SK-N-SH (cell line): Measurements from ENCODE around the gene TUT1. TPM values are rescaled to one million over a fixed set of nuclear protein-coding genes. Genes with fewer than 3 reads are reported as not detected.

Source experiments
- ELF1 ChIP-seq: IDR thresholded peaks from 2 replicates; pipeline ENCODE4 v1.4.0; 2012
- FOXM1 ChIP-seq: IDR thresholded peaks from 2 replicates; pipeline ENCODE4 v1.4.0; 2012; ENCODE audit warnings: low read depth, mild to moderate bottlenecking
- NFIC ChIP-seq: IDR thresholded peaks from 2 replicates; pipeline ENCODE4 v1.4.0; 2012; ENCODE audit warnings: borderline replicate concordance
- POLR2AphosphoS5 ChIP-seq: IDR thresholded peaks from 2 replicates; pipeline ENCODE4 v1.6.1; 2012; ENCODE audit warnings: low read depth, low read length
- RCOR1 ChIP-seq: fragments of 150-350 bp; IDR thresholded peaks from 2 replicates; pipeline ENCODE4 v1.6.1; 2017; ENCODE audit warnings: antibody characterized with exemption, low read length
- SIN3A ChIP-seq: IDR thresholded peaks from 2 replicates; pipeline ENCODE4 v1.6.1; 2012; ENCODE audit warnings: low read depth, mild to moderate bottlenecking, low read length, moderate library complexity, borderline replicate concordance
- SMC3 ChIP-seq: IDR thresholded peaks from 2 replicates; pipeline ENCODE4 v1.6.1; 2012; ENCODE audit warnings: low read depth, low read length, improper control_type of control experiment
- TCF12 ChIP-seq: IDR thresholded peaks from 2 replicates; pipeline ENCODE4 v1.4.0; 2012
- TEAD4 ChIP-seq: IDR thresholded peaks from 2 replicates; pipeline ENCODE4 v1.4.0; 2012; ENCODE audit warnings: mild to moderate bottlenecking, borderline replicate concordance; ENCODE audit not compliant: insufficient read depth
- YY1 ChIP-seq: IDR thresholded peaks from 2 replicates; pipeline ENCODE4 v1.4.0; 2012; ENCODE audit warnings: low read depth, mild to moderate bottlenecking
- polyA plus RNA-seq, 3 experiments: library from polyadenylated mRNA; depleted of rRNA; stranded (reverse); fragments of >200 nt; gene quantifications; 2 replicates each; pipeline ENCODE4 v1.2.3, GENCODE V29; 2012
- TF ChIP-seq, protein P1 (sequence below): IDR thresholded peaks from 2 replicates; pipeline ENCODE4; 2012
- TF ChIP-seq, protein P2 (sequence below): IDR thresholded peaks from 2 replicates; pipeline ENCODE4 v1.6.1; 2012; ENCODE audit warnings: mild to moderate bottlenecking, low read depth, low read length, moderate library complexity
- TF ChIP-seq, protein P3 (sequence below): fragments of 200-600 bp; sonication (generic); IDR thresholded peaks from 2 replicates; pipeline ENCODE4 v1.6.1; 2017; ENCODE audit warnings: antibody characterized with exemption, mild to moderate bottlenecking, moderate library complexity
- TF ChIP-seq, protein P4 (sequence below): IDR thresholded peaks from 2 replicates; pipeline ENCODE4 v1.4.0; 2012; ENCODE audit warnings: low read depth, borderline replicate concordance

TUT1 gene
- polyA plus RNA-seq, 1 of the 3 experiments (the other 2 are of a cell fraction): 27.3 TPM

DNA sequence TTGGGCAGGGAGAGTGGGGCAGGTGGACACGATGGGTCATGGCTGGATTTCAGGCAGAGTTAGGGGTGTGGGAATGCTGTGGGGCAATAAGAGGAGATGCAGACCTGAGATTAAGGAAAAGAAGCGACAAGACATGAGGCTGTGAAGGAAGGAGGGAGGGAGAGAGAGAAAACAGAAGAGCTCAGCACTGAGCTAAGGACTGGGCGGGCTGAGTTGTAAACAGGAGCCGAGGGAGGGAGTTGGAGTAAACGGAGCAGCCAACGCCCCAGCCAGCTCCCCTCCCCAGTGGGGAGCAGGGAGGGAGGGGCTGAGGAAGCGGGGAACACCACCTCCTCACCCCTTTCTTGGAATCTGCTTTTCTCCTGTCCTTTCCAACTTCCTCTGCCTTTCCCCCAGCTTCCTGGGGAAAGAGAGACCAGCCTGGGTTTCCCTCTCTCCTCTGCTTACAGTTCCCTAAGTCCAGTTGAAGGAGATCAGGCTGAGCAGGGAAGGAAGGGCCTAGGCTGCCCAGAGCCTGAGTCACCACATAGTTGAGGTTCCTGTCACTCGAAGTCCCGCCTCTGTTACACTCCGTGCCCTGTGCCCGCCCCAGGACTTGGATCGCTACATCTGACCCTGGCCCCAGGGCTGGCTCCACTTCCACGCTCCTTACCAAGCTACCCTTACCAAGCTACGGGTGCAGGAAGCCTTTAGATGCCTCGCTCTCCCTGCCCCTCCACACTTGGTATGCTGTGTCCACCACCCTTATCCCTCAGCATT, 38.1 kb downstream of the TUT1 start (continued):
- TF ChIP-seq, protein P1, sequence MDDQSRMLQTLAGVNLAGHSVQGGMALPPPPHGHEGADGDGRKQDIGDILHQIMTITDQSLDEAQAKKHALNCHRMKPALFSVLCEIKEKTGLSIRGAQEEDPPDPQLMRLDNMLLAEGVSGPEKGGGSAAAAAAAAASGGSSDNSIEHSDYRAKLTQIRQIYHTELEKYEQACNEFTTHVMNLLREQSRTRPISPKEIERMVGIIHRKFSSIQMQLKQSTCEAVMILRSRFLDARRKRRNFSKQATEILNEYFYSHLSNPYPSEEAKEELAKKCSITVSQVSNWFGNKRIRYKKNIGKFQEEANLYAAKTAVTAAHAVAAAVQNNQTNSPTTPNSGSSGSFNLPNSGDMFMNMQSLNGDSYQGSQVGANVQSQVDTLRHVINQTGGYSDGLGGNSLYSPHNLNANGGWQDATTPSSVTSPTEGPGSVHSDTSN: peak; percentile 54
- TF ChIP-seq FOXM1: 0 out of 2 replicates have a peak, but pooled peaks have one; percentile 20
- TF ChIP-seq YY1: 0 out of 2 replicates have a peak, but pooled peaks have one; percentile 8
- no peak for TF ChIP-seq SMC3
- TF ChIP-seq, protein P2, sequence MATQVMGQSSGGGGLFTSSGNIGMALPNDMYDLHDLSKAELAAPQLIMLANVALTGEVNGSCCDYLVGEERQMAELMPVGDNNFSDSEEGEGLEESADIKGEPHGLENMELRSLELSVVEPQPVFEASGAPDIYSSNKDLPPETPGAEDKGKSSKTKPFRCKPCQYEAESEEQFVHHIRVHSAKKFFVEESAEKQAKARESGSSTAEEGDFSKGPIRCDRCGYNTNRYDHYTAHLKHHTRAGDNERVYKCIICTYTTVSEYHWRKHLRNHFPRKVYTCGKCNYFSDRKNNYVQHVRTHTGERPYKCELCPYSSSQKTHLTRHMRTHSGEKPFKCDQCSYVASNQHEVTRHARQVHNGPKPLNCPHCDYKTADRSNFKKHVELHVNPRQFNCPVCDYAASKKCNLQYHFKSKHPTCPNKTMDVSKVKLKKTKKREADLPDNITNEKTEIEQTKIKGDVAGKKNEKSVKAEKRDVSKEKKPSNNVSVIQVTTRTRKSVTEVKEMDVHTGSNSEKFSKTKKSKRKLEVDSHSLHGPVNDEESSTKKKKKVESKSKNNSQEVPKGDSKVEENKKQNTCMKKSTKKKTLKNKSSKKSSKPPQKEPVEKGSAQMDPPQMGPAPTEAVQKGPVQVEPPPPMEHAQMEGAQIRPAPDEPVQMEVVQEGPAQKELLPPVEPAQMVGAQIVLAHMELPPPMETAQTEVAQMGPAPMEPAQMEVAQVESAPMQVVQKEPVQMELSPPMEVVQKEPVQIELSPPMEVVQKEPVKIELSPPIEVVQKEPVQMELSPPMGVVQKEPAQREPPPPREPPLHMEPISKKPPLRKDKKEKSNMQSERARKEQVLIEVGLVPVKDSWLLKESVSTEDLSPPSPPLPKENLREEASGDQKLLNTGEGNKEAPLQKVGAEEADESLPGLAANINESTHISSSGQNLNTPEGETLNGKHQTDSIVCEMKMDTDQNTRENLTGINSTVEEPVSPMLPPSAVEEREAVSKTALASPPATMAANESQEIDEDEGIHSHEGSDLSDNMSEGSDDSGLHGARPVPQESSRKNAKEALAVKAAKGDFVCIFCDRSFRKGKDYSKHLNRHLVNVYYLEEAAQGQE: peak; percentile 33; the same call in 1 of the 2 replicates
- TF ChIP-seq, protein P3, sequence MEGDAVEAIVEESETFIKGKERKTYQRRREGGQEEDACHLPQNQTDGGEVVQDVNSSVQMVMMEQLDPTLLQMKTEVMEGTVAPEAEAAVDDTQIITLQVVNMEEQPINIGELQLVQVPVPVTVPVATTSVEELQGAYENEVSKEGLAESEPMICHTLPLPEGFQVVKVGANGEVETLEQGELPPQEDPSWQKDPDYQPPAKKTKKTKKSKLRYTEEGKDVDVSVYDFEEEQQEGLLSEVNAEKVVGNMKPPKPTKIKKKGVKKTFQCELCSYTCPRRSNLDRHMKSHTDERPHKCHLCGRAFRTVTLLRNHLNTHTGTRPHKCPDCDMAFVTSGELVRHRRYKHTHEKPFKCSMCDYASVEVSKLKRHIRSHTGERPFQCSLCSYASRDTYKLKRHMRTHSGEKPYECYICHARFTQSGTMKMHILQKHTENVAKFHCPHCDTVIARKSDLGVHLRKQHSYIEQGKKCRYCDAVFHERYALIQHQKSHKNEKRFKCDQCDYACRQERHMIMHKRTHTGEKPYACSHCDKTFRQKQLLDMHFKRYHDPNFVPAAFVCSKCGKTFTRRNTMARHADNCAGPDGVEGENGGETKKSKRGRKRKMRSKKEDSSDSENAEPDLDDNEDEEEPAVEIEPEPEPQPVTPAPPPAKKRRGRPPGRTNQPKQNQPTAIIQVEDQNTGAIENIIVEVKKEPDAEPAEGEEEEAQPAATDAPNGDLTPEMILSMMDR: no peak
- no peak; the same call in 1 of the 2 replicates for TF ChIP-seq TCF12
- TF ChIP-seq, protein P4, sequence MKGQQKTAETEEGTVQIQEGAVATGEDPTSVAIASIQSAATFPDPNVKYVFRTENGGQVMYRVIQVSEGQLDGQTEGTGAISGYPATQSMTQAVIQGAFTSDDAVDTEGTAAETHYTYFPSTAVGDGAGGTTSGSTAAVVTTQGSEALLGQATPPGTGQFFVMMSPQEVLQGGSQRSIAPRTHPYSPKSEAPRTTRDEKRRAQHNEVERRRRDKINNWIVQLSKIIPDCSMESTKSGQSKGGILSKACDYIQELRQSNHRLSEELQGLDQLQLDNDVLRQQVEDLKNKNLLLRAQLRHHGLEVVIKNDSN: no peak
- TF ChIP-seq ELF1: 0 out of 2 replicates have a peak, but pooled peaks have one; percentile 37
- TF ChIP-seq TEAD4: peak; percentile 72; the same call in 1 of the 2 replicates
- TF ChIP-seq RCOR1: no peak
- TF ChIP-seq SIN3A: 0 out of 2 replicates have a peak, but pooled peaks have one; percentile 79
- no peak; the same call in none of the 2 replicates for TF ChIP-seq NFIC
- peak; percentile 64 for TF ChIP-seq POLR2AphosphoS5
- TF ChIP-seq, all 33 proteins: peak for 14
